Gastroesophageal sphincter (tissue), 3 donors: ENCODE results near the gene SLC22A15.

Experiments
- CTCF ChIP-seq, 4 experiments: fragments of 200-600 bp in 2 of 4; fragments of 450-650 bp in 2 of 4; sonication (generic) in 1 of 4; IDR thresholded peaks; one replicate each; pipeline ENCODE4 v1.5.1; 2017 to 2019; ENCODE audit warnings: antibody characterized with exemption in 4 of 4, mild to moderate bottlenecking in 2 of 4, moderate library complexity in 2 of 4
- POLR2A ChIP-seq, 2 donors: fragments of 450-650 bp; IDR thresholded peaks; one replicate each; pipeline ENCODE4 v1.6.1; 2017; ENCODE audit warnings: antibody characterized with exemption in 2 of 2, mild to moderate bottlenecking in 2 of 2, moderate library complexity in 1 of 2
- POLR2AphosphoS5 ChIP-seq: sonication (generic); formaldehyde crosslinking; IDR thresholded peaks from one replicate; pipeline ENCODE4 v1.6.1; 2017; ENCODE audit warnings: antibody characterized with exemption

DNA sequence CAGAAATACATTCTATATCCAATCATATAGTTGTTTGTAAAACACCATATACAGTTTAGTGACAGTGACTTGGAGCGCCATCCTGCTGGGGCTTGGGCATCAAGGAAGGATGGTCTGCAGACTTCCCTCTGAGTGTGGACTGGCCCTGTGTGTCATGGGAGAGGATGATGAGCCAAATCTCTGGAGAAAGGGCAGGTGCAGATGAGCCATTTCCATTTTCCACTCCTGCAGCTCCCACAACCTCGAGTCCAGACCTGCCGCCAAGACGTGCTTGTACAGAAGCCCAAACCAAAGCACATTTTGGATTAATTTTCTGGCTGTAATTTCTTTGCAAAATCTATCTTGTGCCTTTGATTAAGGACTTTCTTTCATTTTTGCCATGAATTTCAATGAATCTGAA is 48.3 kb upstream of the SLC22A15 start:
- no peak for TF ChIP-seq POLR2AphosphoS5
- no peak for TF ChIP-seq POLR2A (IDR thresholded peaks at IDR 0.05)
- TF ChIP-seq CTCF (IDR thresholded peaks at IDR 0.05), result no peak
